ENCODE results near the gene ATP6V1B1.

ATP6V1B1 gene

DNA sequence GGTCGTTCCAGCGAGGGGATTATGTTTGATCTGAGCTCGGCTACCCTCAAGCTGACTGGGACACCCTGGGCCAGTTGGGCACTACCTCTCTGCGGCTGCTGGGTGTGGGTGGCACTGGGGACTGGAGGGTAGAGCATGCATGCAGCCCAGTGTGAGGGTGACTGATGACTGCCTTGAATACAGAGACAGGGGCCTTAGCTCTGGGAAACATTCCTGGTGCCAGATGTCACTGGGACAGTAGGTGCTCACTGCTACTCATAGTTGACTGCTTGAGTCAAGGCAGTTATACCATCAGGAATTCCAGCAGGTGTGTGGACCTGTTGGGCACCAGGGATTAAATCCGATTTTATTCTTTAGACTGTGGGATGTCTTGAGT is 33.6 kb upstream of the ATP6V1B1 start:
- DNase-seq: no peak

DNA sequence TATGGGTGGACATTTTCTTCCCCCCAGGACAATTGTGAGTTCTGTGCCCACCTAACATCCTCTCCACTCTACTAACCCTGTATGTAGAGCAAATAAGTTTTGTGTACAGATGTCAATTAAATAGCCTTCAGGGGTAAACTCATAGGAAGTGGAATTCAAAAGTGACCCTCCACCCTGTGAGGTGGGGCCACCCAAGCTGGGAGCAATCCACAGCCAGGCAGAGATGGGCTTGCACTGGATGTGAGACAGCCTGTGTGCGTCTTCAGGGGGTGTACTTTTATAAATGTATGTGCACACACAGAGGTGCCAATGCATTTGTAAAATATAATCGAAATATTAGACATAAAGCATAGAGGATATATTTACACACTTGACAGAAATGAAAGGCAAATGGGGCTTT is 33.1 kb upstream of the ATP6V1B1 start:
- no peak for DNase-seq

DNA sequence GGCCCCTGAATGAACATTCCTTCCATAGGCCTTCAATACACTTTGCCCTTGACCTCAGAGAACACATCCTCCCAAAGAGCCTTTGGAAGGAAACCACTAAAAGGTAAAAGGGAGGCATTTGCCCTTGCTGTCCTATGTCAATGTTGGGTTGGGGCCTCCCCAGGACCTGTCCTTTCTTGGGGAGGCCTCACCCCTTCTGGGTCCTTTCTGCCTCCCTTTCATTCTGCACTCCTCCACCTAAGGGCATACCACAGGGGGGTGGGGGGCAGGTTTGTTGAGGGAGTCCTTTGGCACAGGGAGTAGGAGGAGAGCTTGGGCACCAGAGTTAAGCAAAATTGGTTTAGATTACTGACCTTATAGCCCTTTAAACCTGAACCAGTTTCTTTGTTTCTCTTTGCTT is 32.5 kb upstream of the ATP6V1B1 start:
- no peak for DNase-seq

DNA sequence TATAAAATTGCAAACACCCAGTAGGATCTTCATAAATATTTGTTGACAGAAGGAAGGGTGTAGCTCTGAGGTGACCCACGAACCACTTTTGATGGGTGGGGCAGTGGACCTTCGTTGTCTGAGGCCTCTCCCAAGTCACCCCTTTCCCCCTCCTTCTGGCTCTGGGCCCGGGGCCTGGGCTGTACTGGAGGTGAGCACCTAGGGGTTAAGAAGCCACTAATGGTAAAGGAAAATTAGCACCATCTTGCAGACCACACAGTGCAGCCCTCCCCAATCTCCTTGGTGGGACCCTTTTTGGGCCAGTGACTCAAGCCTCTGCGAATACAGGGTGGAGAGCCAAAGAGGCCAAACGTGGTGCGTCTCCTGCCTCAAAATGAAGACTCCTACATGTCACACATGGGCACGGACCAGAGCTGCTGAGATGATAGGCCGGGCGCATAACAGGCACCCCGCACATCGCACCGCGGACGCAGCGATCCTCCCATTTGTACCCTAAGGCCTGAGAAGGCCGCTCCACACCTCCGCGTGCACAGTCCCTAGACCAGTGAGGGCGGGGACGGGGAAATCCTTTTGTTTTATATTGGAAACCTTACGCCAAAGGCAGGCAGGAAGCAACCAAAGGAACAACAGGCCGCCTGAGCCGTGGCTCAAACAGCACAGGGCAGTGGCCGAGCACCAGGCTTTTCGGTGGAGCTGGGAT is 31.9 kb upstream of the ATP6V1B1 start:
- no peak for DNase-seq

DNA sequence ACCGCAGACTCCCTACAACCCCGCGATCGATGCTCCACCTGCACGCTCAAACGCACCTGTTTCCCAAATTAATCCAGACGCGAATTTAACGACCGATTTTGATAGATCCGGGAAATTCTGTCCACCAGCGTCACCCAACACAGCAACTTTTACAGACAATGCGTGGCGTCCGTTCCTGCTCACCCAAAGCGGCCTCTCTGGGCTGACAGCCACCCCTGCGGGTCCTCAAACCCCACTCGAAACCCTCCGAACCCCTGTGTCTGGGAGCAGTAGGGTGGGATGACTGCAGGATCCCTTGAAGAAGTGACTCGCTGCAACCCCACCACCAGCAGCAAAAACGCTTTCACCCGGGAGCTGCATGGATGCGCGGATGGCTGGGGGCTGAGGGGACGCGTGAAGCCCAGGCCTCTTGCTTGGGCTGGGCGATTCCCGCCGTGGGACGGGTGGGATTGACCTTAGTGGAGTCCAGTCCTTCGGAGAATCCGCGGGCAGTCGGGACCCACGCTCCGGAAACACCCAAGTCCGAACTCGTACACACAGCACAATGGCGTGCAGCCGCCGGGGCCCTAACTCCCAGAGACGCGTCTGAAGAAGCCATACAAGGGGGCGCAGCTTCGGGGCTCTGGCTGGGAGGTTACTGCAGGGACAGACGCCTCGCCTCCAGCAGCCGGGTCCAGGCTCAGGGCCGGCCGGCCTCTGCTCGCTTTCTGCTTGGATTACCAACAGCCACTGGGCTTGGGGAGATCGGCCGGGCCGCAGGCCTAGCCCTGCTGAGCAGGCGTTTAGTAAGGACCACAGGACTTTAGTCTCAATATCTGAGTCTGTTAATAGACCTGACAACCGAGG is 31.1 kb upstream of the ATP6V1B1 start:
- DNase-seq: no peak

DNA sequence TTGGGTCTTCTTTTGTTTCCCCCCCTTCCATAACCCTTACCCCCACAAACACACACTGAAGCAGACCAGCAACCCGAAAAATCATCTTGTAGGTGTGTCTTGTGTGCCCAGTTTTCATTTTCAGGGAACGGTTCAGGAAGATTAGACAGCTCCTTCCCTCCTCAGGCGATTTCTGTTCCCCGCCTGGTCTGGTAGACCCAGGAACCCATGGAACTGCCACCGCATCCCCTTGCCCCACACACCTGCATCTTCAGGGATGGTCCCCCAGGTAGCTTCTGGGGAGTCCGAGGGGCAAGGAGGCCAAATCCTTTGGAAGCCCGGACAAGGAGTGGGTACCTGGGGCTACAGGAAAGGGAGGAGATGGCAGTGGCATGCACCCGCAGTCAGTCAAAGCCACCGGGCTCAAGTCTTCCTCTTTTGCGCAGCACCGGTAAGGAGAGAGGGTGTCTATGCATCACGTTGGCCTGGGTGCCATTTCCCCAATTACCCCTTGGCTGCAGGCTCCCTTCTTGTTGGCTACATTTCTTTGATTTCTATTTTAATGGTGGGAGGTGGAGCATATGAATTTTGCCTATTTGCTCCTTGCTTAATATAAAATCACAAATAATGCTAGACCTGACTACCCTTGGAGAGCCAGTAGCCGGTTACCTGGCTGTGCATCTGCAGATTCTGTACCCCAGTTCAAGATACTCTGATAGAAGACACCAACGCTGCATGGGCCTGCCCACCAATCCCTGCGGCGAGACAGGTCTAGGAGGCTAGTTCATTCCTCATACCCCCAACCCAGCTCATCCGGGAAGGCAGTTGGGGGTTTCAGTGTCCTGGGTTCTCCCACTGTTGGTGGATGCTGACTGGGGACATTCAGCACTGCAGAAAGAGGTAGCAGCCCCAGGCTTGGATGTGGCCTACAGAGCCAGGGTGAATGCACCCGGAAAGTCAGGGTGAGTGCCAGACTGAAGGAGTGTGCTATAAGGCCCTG is 30.0 kb upstream of the ATP6V1B1 start:
- no peak for DNase-seq

DNA sequence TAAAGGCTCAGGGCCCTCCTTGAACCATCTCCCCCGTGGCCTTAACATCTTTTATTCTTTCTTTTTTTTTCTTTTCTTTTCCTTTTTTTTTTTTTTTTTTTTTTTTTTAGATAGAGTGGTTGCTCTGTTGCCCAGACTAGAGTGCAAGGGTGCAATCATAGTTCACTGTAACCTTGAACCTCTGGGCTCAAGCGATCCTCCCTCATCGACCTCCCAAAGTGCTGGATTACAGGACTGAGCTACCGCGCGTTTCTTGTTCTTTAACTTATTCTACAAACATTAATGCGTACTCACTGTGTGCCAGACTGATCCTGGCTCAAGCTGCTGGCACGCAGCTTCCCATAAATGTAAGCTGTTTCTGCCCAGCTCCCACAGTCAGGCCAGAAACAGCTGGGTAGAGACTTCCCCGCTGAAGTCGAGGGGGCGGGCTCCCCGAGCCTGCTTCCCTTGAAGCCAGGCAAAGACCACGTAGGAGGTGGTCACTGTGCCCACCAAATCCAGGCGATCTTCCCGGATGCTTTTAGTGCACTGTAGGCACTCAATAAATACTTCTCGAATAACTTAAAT is 29.2 kb upstream of the ATP6V1B1 start:
- DNase-seq: no peak

DNA sequence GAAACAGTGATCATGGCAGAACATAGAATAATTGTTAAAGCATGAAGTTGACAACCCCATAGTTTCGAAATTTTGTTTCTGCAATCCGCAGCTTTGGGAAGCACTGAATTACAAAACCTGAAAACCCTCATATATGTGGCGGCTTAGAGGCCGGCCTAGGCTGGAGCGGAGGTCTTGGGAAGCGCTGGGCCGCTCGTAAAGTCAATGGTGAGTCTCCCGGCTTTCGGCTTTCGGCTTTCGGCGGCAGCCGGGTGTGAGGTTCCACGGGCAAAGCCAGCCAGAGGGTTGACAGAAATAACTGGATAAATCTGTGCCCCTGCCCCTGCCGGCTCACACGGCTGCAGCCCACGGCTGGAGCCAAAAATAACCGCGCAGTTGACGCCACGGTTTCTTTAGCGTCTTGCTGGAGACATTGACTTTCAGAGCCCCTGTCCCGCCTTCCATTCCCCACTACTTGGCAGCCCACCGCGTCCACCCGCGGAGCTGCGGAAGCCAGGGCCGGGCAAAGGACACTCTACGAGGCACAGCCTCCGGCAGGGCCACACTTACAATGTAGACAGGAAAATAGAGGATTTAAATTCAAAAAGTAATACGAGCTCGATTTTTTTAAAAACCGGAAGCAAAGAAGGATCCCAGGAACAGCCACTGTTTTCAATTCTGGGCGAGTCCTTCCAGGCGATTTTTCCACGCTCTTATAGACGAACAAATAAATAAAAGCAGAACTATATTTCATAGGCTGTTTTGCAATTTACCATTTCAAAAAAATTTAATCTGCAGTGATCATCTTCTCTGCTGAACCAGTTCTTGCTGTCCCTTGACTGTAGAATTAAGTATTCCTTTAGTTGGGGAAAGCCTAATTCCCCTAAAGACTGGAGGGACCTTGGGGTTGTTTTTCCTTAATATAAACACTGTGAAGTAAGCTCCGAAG is 28.3 kb upstream of the ATP6V1B1 start:
- no peak for DNase-seq

DNA sequence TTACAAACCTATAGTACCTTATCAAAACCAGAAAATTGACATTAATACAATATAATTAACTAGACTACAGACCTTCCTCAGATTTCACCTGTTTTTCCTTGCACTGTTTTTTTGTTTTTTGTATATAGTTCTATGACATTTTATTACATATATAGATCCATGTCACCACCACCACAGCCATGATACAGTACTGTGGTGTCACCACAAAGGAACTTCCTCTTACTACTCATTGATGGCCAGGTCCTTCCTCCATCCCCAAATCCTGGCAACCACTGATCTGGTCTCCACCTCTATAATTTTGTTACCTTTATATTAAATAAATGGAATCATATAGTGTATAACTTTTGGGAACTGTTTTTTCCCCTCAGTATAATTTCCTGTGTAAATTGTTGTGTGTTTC is 19.4 kb upstream of the ATP6V1B1 start:
- DNase-seq: no peak

DNA sequence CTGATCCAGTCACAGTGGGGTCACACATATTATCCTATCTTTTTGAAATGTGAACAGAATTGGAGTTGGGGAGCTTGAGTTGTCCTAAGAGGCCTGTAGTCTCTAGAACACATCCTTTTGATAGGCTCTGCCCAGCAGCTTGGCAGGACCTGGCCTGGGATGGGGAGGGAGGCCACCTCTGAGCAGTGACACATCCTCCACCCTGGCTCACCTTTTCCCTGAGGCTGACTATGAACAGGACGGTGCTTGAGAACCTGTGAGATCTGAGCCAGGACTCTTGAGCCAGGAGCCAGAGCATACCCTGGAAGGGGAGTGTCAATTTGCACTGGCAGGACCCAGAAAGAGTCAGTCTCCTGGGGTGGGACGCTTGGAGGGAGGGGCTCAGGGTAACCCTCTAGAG is 17.7 kb upstream of the ATP6V1B1 start:
- no peak for DNase-seq

DNA sequence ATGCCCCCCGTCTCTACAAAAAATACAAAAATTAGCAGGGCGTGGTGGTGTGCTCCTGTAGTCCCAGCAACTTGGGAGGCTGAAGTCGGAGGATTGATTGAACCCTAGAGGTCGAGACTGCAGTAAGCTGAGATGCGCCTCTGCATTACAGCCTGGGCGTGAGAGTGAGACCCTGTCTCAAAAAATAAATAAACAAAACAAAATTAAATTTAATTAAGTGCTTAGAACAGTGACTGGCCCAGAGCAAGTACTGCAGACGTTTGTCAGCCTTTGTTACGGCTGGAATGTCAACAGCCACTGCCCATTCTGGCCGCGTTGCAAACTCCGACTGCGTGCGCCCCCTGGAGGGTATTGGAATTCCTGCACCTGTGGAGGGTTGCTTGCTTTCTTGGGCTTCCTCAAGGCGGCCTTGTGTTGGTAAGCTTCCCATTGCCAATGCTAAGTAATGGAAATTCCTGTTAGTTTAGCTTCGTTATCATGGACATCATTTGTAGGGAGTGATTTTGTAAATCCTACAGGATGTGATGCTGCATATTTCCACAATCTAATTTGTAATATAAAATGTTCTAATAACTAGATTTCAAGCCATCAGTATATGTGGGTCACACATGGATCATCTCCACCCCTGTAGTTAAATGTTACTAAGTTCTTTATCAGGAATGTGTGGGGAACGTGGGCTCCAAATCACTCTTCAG is 15.9 kb upstream of the ATP6V1B1 start:
- DNase-seq: peak; percentile 40

DNA sequence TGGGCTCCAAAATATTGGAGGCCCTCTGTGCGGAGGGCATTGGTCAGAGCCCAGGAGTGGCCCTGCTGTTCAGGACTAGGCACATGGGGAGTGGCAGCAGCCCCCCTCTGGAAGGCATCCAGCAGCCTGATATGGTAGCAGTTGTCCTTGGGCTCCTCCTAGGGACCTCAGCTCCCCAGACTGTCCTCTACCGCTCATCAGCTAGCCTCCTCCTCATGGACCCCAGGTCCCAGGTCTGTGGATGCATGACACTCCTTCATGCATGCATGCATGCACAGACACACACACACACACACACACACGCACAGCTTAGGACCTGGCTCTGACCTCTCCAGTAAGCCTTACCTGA is 15.4 kb upstream of the ATP6V1B1 start:
- no peak for DNase-seq

DNA sequence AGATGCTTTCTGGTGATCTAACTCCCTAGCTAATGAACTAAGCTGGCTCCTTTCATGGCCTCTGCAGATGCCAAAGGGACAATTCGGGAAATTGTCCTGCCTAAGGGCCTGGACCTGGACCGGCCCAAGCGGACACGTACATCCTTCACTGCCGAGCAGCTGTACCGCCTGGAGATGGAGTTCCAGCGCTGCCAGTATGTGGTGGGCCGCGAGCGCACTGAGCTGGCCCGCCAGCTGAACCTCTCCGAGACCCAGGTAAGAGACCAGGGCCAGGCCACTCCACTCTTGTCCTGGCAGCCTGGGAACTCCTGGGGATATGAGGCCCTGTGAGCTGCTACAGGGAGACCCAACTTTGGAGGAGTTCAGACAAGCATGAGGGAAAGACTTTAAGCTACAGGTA is 14.7 kb upstream of the ATP6V1B1 start:
- no peak for DNase-seq

DNA sequence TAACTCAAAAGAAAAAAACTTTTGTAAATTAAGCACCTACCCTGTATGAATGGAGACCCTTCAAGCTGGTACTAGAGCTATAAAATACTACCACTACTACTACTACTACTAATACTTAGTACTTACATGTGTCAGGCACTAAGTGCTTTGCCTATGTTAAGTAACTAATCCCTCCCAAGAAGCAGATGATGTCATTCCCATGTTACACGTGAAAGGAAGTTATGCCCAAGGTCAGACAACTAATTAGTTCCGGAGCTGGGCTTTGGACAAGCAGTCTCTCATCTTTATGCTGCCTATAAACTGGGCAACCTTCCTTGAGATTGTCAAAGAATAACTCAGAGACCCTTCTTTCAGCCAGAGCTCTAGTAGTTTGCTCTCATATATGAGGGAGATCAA is 13.9 kb upstream of the ATP6V1B1 start:
- DNase-seq: no peak

DNA sequence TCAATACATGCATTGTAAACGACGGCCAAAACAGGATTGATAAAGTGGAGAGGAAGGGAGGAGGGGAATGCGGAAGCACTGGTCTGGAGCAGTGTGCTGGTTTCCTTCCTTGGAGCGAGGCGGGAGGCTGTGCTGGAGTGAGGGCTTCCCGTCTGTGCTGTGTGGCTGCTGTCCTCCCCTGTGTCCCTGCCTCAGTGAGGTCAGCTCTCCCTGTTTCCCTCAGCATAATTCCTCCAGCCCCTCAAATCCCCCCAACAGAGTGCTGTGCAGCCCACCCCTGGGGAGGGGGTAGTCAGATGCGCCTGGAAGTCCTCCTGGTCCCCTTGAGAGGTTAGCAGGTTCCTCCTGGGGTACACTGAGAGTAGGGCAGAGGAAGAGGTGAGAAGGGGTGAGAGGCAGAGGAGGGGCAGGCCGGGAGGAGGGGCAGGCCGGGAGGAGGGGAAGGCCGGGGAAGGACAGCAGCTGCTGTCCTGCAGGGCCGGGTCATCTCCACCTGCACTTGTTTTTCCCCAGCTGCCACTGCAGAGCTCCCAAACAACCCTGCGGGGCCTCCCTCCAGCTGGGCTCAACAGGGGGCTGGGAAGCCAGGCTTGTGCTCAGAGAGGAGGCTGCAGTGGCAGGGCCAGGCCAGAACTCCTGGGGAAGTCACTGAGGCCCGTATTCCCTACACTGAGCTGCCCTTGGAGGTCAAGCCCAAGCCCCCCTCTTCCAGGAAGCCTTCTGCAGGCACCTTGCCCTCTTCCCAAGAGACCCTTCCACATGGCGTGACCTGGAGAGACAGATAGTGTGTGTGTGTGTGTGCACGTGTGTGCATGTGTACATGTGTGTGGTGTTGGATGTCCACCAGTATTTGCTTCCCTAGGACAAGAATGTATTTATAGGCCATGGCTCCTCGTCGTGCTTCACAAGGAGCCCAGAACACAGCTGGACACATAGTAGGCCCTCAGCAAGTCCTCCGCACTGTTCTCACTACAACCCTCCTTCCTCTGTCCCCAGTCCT is 13.2 kb upstream of the ATP6V1B1 start:
- no peak for DNase-seq

DNA sequence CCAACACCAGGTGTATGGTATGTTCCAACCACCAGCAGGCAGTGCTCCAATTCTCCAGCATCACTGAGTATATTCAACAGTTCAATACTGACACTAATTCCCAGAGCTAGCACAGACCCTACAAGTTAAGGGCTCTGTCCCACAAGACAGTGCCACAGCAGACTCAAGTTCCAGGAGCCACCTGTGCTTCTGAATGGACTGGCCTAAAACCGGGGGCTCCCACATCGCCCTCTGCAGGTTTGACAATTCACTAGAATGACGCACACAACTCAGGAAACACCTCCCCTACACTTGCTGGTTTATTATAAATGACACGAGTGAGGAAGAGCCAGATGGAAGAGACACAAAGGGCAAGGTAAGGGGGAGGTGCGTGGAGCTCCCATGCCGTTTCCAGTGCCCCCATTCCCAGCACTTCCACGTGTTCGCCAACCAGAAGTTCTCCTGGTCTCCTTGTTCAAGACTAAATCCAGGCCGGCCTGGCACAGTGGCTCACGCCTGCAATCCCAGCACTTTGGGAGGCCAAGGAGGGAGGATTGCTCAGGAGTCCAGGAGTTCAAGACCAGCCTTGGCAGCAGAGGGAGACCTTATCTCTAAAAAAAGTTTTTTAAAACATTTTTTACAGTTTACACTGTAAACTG is 12.2 kb upstream of the ATP6V1B1 start:
- no peak for DNase-seq

DNA sequence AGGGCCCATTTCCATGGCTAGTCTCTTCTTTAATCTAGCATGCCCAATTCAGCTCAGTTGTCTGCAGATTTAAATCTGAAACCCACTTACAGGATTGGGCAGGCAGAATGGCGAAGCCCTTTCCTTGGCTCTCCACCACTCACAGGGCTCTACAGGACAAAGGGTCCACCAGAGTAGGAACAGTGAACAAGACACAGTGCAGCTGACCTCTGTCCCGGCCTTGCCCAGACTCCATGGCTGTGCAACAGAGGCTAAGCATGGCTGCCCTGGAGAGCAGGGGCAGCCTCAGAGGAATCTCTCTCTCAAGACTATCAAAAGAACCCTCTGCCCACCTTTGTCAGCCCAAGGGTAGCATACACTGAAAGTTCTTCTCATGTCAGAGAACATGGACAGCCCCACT is 9.7 kb upstream of the ATP6V1B1 start:
- no peak for DNase-seq

DNA sequence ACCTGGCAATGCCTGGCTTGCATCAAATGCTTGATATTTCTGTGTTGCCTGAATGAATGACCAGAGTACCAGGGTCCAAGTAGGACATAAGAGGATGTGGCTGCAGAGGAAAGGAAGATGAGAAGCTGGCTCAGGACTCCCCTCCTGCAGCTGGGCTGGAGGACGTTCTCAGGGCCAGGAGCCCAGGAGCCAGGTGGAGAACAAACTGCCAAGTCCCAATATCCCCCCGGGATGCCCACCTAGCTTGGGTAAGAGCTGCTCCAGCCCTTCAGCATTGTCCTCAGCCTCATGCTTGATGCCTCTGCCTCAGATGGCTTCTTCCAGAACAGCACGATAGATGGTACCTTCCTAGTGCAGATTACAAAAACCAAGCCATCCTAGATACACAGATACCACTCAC is 8.6 kb upstream of the ATP6V1B1 start:
- no peak for DNase-seq

DNA sequence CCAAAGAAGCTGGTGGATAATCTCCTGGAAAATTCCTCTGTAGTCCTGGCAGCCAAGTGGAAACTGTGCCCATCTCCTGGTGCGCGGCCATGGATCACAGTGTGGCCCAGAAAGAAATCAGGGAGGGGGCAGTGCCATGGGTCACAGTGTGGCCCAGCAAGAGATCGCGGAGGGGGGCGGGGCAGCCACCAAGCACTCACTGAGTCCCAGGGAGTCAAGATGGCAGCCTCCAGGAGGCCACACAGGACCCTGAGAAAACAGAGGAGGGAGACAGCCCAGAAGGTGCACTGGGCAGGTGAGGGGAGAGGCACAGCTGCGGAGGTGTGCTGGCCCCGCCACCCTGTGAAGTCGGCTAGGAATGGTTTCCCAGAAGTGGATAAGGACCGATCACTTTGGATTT is 8.1 kb upstream of the ATP6V1B1 start:
- no peak for DNase-seq

DNA sequence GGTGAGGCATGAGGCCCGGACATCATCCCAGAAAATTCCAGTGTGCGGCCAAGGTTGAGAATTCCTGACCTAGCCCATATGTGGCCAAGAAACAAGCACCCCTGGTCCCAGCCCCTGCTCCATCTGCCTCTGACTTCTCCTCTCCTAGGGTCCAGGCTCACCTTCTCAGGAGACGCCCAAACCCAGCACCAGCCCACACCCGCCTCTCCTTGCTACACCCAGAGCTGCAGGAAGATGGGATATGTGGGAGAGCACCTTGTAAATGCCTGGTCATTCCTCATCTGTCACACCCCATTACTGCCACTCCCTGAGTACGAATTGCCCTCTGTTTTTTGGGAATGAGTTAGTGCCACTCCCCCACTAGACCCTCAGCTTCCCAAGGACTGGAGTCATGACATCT is 7.3 kb upstream of the ATP6V1B1 start:
- no peak for DNase-seq

Data from NCI-H226 (cell line).